Panc1 (cell line): ENCODE data around the gene AOAH. TPM values are rescaled to one million over a fixed set of nuclear protein-coding genes. Genes with fewer than 3 reads are reported as not detected.

Experiments
- ATAC-seq: fragments of 200-7000 bp; cut with Tn5 transposase; 2 replicates; pipeline ENCODE4 v1.9.1; 2020; ENCODE audit warnings: mild to moderate bottlenecking, moderate library complexity
- BruUV-seq: library from RNA; stranded (reverse); fragments of 400-500 nt; replicated peaks from 2 replicates; lab custom pipeline; 2021; lab: Mats Ljungman, UMichigan
- CTCF ChIA-PET: fragments of 300-600 bp; sonication (Branson Sonifier 250); formaldehyde crosslinking; loops from one replicate; lab custom pipeline; 2022; ENCODE audit warnings: antibody characterized with exemption; lab: Charles Lee
- POLR2A ChIA-PET: fragments of 300-600 bp; sonication (Branson Sonifier 250); formaldehyde crosslinking; loops from one replicate; lab custom pipeline; 2022; ENCODE audit warnings: antibody characterized with exemption; lab: Charles Lee
- DNase-seq: peaks from one replicate; pipeline ENCODE4 v3.0.0-alpha.2; 2010; ENCODE audit warnings: low read depth, low spot score
- H3K27ac ChIP-seq: 2 replicates; pipeline ENCODE4 v1.5.1; 2011; ENCODE audit warnings: mild to moderate bottlenecking, low read length, inconsistent platforms
- H3K27me3 ChIP-seq: fragments of 200-500 bp; sonication (Bioruptor generic); 2 replicates; pipeline ENCODE4 v1.6.0; 2014; ENCODE audit warnings: low read length, inconsistent platforms; ENCODE audit not compliant: control insufficient read depth, insufficient read depth
- H3K36me3 ChIP-seq: fragments of 200-500 bp; sonication (Bioruptor generic); 2 replicates; pipeline ENCODE4 v1.5.1; 2014; ENCODE audit warnings: inconsistent platforms, mild to moderate bottlenecking, low read length, moderate library complexity; ENCODE audit not compliant: control insufficient read depth, insufficient read depth
- H3K4me1 ChIP-seq: 2 replicates; pipeline ENCODE4 v1.5.1; 2011; ENCODE audit warnings: inconsistent platforms, mild to moderate bottlenecking, low read length, moderate library complexity; ENCODE audit not compliant: control insufficient read depth, insufficient read depth
- H3K4me3 ChIP-seq, 2 experiments: 2 replicates each; pipeline ENCODE4 v1.5.1; 2011 to 2012; ENCODE audit warnings: low read depth in 2 of 2, low read length in 2 of 2, mild to moderate bottlenecking in 2 of 2, inconsistent platforms in 1 of 2, moderate library complexity in 1 of 2
- H3K9me3 ChIP-seq: fragments of 200-500 bp; sonication (Bioruptor generic); 2 replicates; pipeline ENCODE4 v1.5.1; 2014; ENCODE audit warnings: low read depth, mild to moderate bottlenecking, inconsistent platforms, low read length, moderate library complexity; ENCODE audit not compliant: control insufficient read depth, insufficient read depth
- CTCF ChIP-seq: fragments of 450-650 bp; IDR thresholded peaks from 2 replicates; pipeline ENCODE4 v1.5.1; 2017; ENCODE audit warnings: mild to moderate bottlenecking
- POLR2AphosphoS5 ChIP-seq: IDR thresholded peaks from 2 replicates; pipeline ENCODE4 v1.6.1; 2012; ENCODE audit warnings: mild to moderate bottlenecking, low read depth, low read length, moderate library complexity
- REST ChIP-seq, 2 experiments: IDR thresholded peaks; 2 replicates each; pipeline ENCODE4 v1.6.1; 2011 to 2012; ENCODE audit warnings: low read depth in 2 of 2, control low read depth in 1 of 2, low read length in 1 of 2, mild to moderate bottlenecking in 1 of 2, moderate library complexity in 1 of 2; ENCODE audit not compliant: insufficient read depth in 1 of 2
- SIN3A ChIP-seq: IDR thresholded peaks from 2 replicates; pipeline ENCODE4 v1.6.1; 2012; ENCODE audit warnings: low read depth, mild to moderate bottlenecking, low read length, moderate library complexity, borderline replicate concordance; ENCODE audit not compliant: insufficient read depth
- TCF7L2 ChIP-seq: IDR thresholded peaks from 2 replicates; pipeline ENCODE4 v1.6.1; 2011; ENCODE audit warnings: mild to moderate bottlenecking, low read depth, low read length, inconsistent platforms
- in situ Hi-C: cut with HindIII; loops from 2 replicates; pipeline ENCODE4 v1.10.0; 2016; ENCODE audit warnings: low sequenced_read_pairs, low pct_unique_long_range_greater_than_20kb
- intact Hi-C: fragments of 100-400 bp; cut with micrococcal nuclease; formaldehyde crosslinking; loops from one replicate; pipeline ENCODE4 v1.10.0; 2022; ENCODE audit not compliant: unreplicated experiment
- total RNA-seq: library from RNA; stranded (reverse); gene quantifications from one replicate; pipeline ENCODE4 v1.2.1, GENCODE V29; 2021; ENCODE audit not compliant: unreplicated experiment

The AOAH gene
- total RNA-seq, 1 experiment from 2014 or later, result 0.31 TPM

GRCh38 chr7:36682102-36682501 lies 42.2 kb downstream of the AOAH start:
- H3K36me3 ChIP-seq, result no peaks in the 10 kb centered on the region
- no peaks in the 10 kb centered on the region for H3K4me1 ChIP-seq
- H3K4me3 ChIP-seq, result no peak overlapping the region
- H3K27me3 ChIP-seq, result no peaks in the 10 kb centered on the region
- TF ChIP-seq TCF7L2 (no peak), POLR2AphosphoS5 (no peak), REST (IDR thresholded peaks at IDR 0.05; ENCODE audit: insufficient read depth in 1 of 2, low read depth in 2 of 2, low read length in 1 of 2) (no peak), CTCF (no peak; the same call in 1 of the 2 replicates), SIN3A (no peak)
- no peaks in the 10 kb centered on the region for H3K9me3 ChIP-seq
- DNase-seq, result no peak
- ATAC-seq, result no peak
- intact Hi-C loops (no loop called here), in situ Hi-C loops (no loop called here)
- H3K27ac ChIP-seq, result no peak overlapping the region
- no TSS peak for BruUV-seq
- ChIA-PET CTCF (no interaction called here), POLR2A (interaction anchor here (0.7 kb wide), 1 partner anchor 162 kb away, joined by 3 read pairs; no protein-coding TSS in a partner anchor)

GRCh38 chr7:36677769-36678437 lies 46.4 kb downstream of the AOAH start:
- no TSS peak for BruUV-seq
- no peaks in the 10 kb centered on the region for H3K36me3 ChIP-seq
- ATAC-seq, result no peak
- DNase-seq, result no peak
- H3K4me3 ChIP-seq, result no peak overlapping the region
- no peaks in the 10 kb centered on the region for H3K4me1 ChIP-seq
- ChIA-PET POLR2A (interaction anchor here (0.7 kb wide), 1 partner anchor 101 kb away, joined by 5 read pairs; no protein-coding TSS in a partner anchor), CTCF (no interaction called here)
- no peak overlapping the region for H3K27ac ChIP-seq
- in situ Hi-C loops, result no loop called here
- TF ChIP-seq POLR2AphosphoS5 (no peak), TCF7L2 (no peak), SIN3A (no peak), REST (IDR thresholded peaks at IDR 0.05; ENCODE audit: insufficient read depth in 1 of 2, low read depth in 2 of 2, low read length in 1 of 2) (no peak), CTCF (no peak)
- no peaks in the 10 kb centered on the region for H3K9me3 ChIP-seq
- H3K27me3 ChIP-seq, result no peaks in the 10 kb centered on the region
- intact Hi-C loops, result no loop called here
